Naive thymus-derived CD4-positive, alpha-beta T cell (primary cell): ENCODE data around the gene CARD9. TPM values are rescaled to one million over a fixed set of nuclear protein-coding genes. Genes with fewer than 3 reads are reported as not detected.

Experiments used
- ATAC-seq: fragments of 150-1000 bp; cut with Tn5 transposase; 2 replicates; pipeline ENCODE4 v1.10.0; 2021; ENCODE audit warnings: mild to moderate bottlenecking, moderate library complexity
- CTCF ChIA-PET: fragments of 350-600 bp; sonication (Branson Sonifier 250); formaldehyde crosslinking; loops from one replicate; lab custom pipeline; 2021; ENCODE audit warnings: antibody characterized with exemption; lab: Charles Lee
- POLR2A ChIA-PET: fragments of 350-600 bp; sonication (Branson Sonifier 250); formaldehyde crosslinking; loops from one replicate; lab custom pipeline; 2021; ENCODE audit warnings: antibody characterized with exemption, inconsistent platforms; lab: Charles Lee
- DNase-seq, 9 donors: peaks; one replicate each; pipeline versions ENCODE4 v3.0.0 to v3.0.0-alpha.2; 2020 to 2022; ENCODE audit warnings: mixed read lengths in 1 of 9
- H3K27ac ChIP-seq: one replicate; pipeline ENCODE4 v1.7.0; 2013; ENCODE audit warnings: mild to moderate bottlenecking, low read depth, low read length, moderate library complexity
- H3K27me3 ChIP-seq, 2 donors: one replicate each; pipeline ENCODE4 v1.7.0; 2013; ENCODE audit warnings: low read length in 2 of 2, mild to moderate bottlenecking in 2 of 2, moderate library complexity in 2 of 2; ENCODE audit not compliant: control insufficient read depth in 2 of 2, insufficient read depth in 2 of 2
- H3K36me3 ChIP-seq, 3 experiments: 1 replicate in 2 of 3; 2 replicates in 1 of 3; pipeline ENCODE4 v1.7.0; 2013; ENCODE audit warnings: low read length in 3 of 3, mild to moderate bottlenecking in 3 of 3, moderate library complexity in 1 of 3; ENCODE audit not compliant: insufficient read depth in 3 of 3, control insufficient read depth in 2 of 3
- H3K4me1 ChIP-seq, 2 donors: one replicate each; pipeline ENCODE4 v1.7.0; 2013; ENCODE audit warnings: low read length in 2 of 2, mild to moderate bottlenecking in 2 of 2, moderate library complexity in 1 of 2; ENCODE audit not compliant: control insufficient read depth in 2 of 2, insufficient read depth in 2 of 2
- H3K4me3 ChIP-seq: 2 replicates; pipeline ENCODE4 v1.7.0; 2013; ENCODE audit warnings: mild to moderate bottlenecking, low read length
- H3K9me3 ChIP-seq, 3 experiments: 1 replicate in 2 of 3; 2 replicates in 1 of 3; pipeline ENCODE4 v1.7.0; 2013; ENCODE audit warnings: low read length in 3 of 3; ENCODE audit not compliant: control insufficient read depth in 2 of 3
- H3K27ac Mint-ChIP-seq, 9 donors: one replicate each; pipeline ENCODE4 v1.8.0; 2020 to 2022; ENCODE audit warnings: mixed read lengths in 9 of 9, mild to moderate bottlenecking in 8 of 9, moderate library complexity in 5 of 9, inconsistent platforms in 2 of 9
- H3K27me3 Mint-ChIP-seq, 5 donors: one replicate each; pipeline ENCODE4 v1.8.0; 2021 to 2022; ENCODE audit warnings: mixed read lengths in 5 of 5, mild to moderate bottlenecking in 1 of 5
- H3K36me3 Mint-ChIP-seq, 5 donors: one replicate each; pipeline ENCODE4 v1.8.0; 2020 to 2022; ENCODE audit warnings: mixed read lengths in 5 of 5, mild to moderate bottlenecking in 3 of 5, inconsistent platforms in 1 of 5
- H3K4me1 Mint-ChIP-seq, 7 donors: one replicate each; pipeline ENCODE4 v1.8.0; 2020 to 2022; ENCODE audit warnings: mixed read lengths in 7 of 7, mild to moderate bottlenecking in 3 of 7, inconsistent platforms in 1 of 7
- H3K4me3 Mint-ChIP-seq, 10 donors: one replicate each; pipeline ENCODE4 v1.8.0; 2020 to 2022; ENCODE audit warnings: mild to moderate bottlenecking in 10 of 10, mixed read lengths in 10 of 10, moderate library complexity in 6 of 10, inconsistent platforms in 2 of 10
- H3K9me3 Mint-ChIP-seq, 11 donors: one replicate each; pipeline ENCODE4 v1.8.0; 2020 to 2022; ENCODE audit warnings: mixed read lengths in 11 of 11, mild to moderate bottlenecking in 4 of 11, inconsistent platforms in 1 of 11, moderate library complexity in 1 of 11
- intact Hi-C, 2 donors: fragments of 100-400 bp; cut with micrococcal nuclease; formaldehyde crosslinking; loops; one replicate each; pipeline ENCODE4 v1.15.1; 2023
- polyA plus RNA-seq, 2 donors: library from polyadenylated mRNA; unstranded; fragments of 300-500 nt; fragmentation: Illumina TruSeq; gene quantifications; one replicate each; pipeline ENCODE4 v1.2.3, GENCODE V29; 2021
- total RNA-seq, 6 experiments: library from RNA in 5 of 6; stranded (reverse) in 5 of 6; gene quantifications; 1 replicate in 5 of 6; 2 replicates in 1 of 6; pipeline ENCODE4 v1.2.3 and lab custom pipeline; 2021 to 2026

Gene CARD9
- total and polyA plus RNA-seq, 7 experiments from 2014 or later: 0.10 to 19.9 (median 1.1) TPM

DNA sequence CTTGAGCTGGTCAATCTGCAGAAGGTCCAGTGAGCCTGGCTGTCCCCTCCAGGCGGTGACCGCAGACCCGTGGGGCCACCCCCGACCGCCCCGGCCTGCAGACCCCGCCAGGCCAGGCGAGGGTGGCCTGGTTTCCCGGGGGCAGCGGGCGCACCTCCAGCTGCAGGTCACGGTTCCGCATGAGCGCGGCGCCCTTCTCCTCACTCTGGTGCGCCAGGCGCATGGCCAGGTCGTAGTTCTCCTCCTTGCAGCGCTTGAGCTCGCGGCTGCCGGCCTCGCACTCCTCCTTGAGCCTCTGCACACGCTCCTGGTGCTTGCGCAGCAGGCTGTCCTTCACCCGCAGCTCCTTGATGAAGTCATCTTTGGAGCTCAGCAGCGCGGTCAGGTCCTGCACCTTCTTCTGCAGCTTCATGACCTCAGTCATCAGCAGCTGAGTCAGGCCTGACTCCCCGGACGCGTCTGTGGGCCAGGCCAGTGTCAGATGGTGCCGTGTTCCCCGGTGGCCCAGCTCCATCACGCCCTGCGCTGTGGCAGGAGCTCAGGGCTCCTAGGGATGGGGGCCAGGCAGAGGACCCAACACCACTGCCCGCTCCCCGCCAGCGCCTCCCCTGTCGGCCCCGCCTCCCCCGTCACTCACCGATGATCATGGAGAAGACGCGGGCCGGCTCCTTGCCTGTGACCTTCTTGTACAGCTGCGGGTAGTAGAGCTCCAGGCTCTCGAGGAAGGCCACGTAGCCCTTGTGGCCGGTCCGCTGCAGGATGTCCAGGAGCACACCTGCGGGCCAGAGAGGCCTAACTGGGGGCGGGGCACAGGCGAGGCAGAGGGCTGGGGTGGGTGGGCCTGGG lies 2.6 kb downstream of the CARD9 start:
- H3K9me3 ChIP-seq: no peaks in the 10 kb centered on the region
- DNase-seq (no peak), ATAC-seq (no peak)
- Mint-ChIP-seq H3K4me1 (peaks cover 0 to under 1% (median 0%) of the 10 kb centered on the region in 7 donors), H3K9me3 (no peaks in the 10 kb centered on the region), H3K4me3 (no peak overlapping the region), H3K27me3 (no peaks in the 10 kb centered on the region), H3K27ac (no peak overlapping the region), H3K36me3 (no peaks in the 10 kb centered on the region)
- intact Hi-C loops: no loop called here
- no peaks in the 10 kb centered on the region for H3K4me1 ChIP-seq
- no peaks in the 10 kb centered on the region for H3K36me3 ChIP-seq
- CTCF ChIA-PET: interaction anchor here (0.7 kb wide), 1 partner anchor 11 kb away, joined by 3 read pairs; no protein-coding TSS in a partner anchor
- POLR2A ChIA-PET: no interaction called here
- no peak overlapping the region for H3K27ac ChIP-seq
- no peak overlapping the region for H3K4me3 ChIP-seq
- no peaks in the 10 kb centered on the region for H3K27me3 ChIP-seq

DNA sequence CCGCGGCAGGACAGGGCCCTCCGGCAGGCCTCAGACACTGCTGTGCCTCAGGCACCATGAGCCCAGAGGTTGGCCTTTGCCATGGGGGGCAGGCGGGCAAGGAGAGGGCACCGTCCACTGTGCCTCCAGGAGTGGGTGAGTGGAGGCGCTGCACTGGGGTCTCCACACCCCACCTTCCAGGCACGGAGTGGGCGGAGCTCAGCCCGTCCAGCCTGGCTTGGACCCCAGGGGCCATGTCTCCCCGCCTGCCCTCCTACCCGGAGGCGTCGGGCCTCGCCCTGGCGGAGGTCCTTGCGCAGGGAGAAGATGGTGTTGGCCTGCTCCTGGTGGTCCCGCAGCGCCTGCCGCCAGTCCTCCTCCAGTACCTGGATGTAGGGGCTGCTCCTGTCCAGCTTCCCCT lies 3.4 kb downstream of the CARD9 start:
- H3K36me3 ChIP-seq: no peaks in the 10 kb centered on the region
- ATAC-seq (no peak), DNase-seq (no peak)
- H3K27ac Mint-ChIP-seq: no peak overlapping the region
- H3K9me3 Mint-ChIP-seq: no peaks in the 10 kb centered on the region
- H3K9me3 ChIP-seq: no peaks in the 10 kb centered on the region
- H3K27me3 ChIP-seq: no peaks in the 10 kb centered on the region
- CTCF ChIA-PET: no interaction called here
- no peaks in the 10 kb centered on the region for H3K36me3 Mint-ChIP-seq
- POLR2A ChIA-PET: no interaction called here
- H3K27ac ChIP-seq: no peak overlapping the region
- no peak overlapping the region for H3K4me3 Mint-ChIP-seq
- intact Hi-C loops: no loop called here
- no peaks in the 10 kb centered on the region for H3K4me1 ChIP-seq
- H3K27me3 Mint-ChIP-seq: no peaks in the 10 kb centered on the region
- peaks cover 0 to 3% (median 0%) of the 10 kb centered on the region in 7 donors for H3K4me1 Mint-ChIP-seq
- H3K4me3 ChIP-seq: no peak overlapping the region

DNA sequence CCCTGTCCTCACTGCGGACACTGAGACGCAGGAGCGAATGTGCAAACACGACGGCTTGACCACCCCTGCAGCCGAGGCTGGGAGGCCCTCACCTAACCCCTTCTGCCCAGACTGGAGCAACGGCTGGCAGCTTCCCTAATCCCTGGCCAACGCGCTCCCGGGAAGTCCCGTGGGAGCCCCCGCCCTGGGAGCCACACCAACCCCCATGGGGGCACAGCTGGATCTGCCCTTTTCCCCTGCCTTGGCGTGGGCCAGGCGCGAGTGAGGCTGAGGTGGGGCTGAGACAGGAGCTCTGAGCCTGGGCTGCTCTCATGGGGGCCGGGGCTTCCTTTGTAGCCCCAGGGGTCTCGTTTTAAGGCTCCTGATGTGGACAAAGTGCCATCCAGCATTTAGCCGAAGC lies 5.3 kb downstream of the CARD9 start:
- peaks cover 0 to 3% (median 0%) of the 10 kb centered on the region in 7 donors for H3K4me1 Mint-ChIP-seq
- H3K9me3 Mint-ChIP-seq: no peaks in the 10 kb centered on the region
- CTCF ChIA-PET: no interaction called here

DNA sequence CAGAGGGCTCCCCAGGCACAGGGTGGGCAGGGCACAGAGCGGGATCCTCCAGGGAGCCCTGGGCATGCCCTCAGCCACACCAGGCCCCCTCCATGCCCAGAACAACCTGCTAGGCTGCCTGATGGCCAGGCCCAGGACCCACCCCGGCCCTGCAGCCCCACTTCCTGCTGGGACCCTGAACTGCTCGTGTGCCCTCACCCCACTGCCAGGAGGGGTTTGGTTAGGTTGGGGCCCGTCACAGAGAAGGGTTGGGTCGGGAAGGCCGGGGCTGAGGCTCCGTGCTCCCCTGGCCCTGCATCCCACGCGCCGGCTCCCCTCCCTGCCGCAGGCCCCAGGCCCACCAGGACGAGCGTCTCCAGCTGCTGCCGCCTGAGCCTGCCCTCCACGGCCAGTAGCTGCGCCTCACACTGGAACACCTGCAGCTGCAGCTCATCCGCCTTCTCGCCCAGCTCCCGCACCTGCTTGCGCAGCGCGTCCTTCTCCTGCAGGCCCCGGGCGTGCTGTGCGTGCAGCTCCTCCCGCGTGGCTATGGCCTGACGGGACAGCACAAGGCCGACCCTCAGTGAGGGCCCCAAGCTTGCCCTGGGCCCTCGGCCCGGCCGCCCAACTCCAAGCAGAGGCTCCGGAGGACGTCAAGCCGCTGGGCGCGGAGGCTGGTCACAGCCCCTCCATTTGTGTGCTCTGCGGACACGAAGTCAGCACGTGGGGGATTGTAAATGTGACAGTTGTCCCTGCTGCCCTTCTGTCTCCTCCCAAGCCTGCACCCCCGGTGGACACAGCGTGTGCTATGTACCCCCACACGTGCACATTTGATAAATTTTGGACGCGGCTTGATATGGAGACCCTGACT lies 5.9 kb downstream of the CARD9 start:
- ChIA-PET CTCF (no interaction called here), POLR2A (no interaction called here)
- Histone ChIP-seq H3K27me3 (no peaks in the 10 kb centered on the region), H3K9me3 (no peaks in the 10 kb centered on the region), H3K4me1 (peaks cover 0 to 5% of the 10 kb centered on the region in 2 donors), H3K4me3 (no peak overlapping the region), H3K36me3 (no peaks in the 10 kb centered on the region), H3K27ac (no peak overlapping the region)
- ATAC-seq (no peak), DNase-seq (no peak)
- intact Hi-C loops: no loop called here
- Mint-ChIP-seq H3K27me3 (no peaks in the 10 kb centered on the region), H3K27ac (no peak overlapping the region), H3K36me3 (no peaks in the 10 kb centered on the region), H3K4me3 (no peak overlapping the region), H3K9me3 (no peaks in the 10 kb centered on the region), H3K4me1 (peaks cover 0 to 5% (median 0%) of the 10 kb centered on the region in 7 donors)

More for the DNA sequence above, 5.3 kb downstream of the CARD9 start:
- H3K27ac ChIP-seq: no peak overlapping the region
- no peak for DNase-seq
- no peak overlapping the region for H3K4me3 Mint-ChIP-seq
- no peak for ATAC-seq
- H3K9me3 ChIP-seq: no peaks in the 10 kb centered on the region
- no peak overlapping the region for H3K4me3 ChIP-seq
- no peaks in the 10 kb centered on the region for H3K36me3 ChIP-seq
- no peak overlapping the region for H3K27ac Mint-ChIP-seq
- POLR2A ChIA-PET: no interaction called here
- no peaks in the 10 kb centered on the region for H3K36me3 Mint-ChIP-seq
- H3K4me1 ChIP-seq: peaks cover 0 to 5% of the 10 kb centered on the region in 2 donors
- no peaks in the 10 kb centered on the region for H3K27me3 ChIP-seq
- no peaks in the 10 kb centered on the region for H3K27me3 Mint-ChIP-seq
- intact Hi-C loops: no loop called here

DNA sequence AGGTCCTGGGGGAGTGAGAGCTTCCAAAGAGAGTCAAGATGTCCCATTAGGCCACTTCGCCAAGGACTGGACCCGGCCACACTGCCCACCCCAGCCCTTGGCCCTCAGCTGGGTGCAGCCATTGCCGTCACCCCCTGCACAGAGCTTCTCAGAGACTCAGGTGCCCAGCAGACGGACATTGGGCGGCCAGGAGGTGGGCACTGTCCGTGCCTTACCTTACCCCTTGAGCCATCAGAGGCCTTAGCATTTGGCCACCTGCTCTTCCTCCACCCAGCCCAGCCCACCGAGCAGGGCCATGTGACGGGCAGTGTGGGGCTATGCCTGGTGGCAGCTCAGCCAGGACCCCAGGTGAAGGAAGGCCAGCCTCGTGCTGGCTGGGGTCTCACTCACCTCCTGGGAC lies 6.6 kb downstream of the CARD9 start:
- peaks cover 0 to 6% (median 0%) of the 10 kb centered on the region in 7 donors for H3K4me1 Mint-ChIP-seq
- H3K36me3 Mint-ChIP-seq: no peaks in the 10 kb centered on the region
- Histone ChIP-seq H3K4me3 (no peak overlapping the region), H3K36me3 (no peaks in the 10 kb centered on the region), H3K9me3 (no peaks in the 10 kb centered on the region), H3K27ac (no peak overlapping the region), H3K4me1 (peaks cover 0 to 5% of the 10 kb centered on the region in 2 donors), H3K27me3 (no peaks in the 10 kb centered on the region)
- intact Hi-C loops: no loop called here
- H3K27me3 Mint-ChIP-seq: no peaks in the 10 kb centered on the region
- DNase-seq: no peak
- no peak for ATAC-seq
- H3K27ac Mint-ChIP-seq: no peak overlapping the region
- ChIA-PET CTCF (no interaction called here), POLR2A (no interaction called here)
- no peak overlapping the region for H3K4me3 Mint-ChIP-seq
- H3K9me3 Mint-ChIP-seq: no peaks in the 10 kb centered on the region

DNA sequence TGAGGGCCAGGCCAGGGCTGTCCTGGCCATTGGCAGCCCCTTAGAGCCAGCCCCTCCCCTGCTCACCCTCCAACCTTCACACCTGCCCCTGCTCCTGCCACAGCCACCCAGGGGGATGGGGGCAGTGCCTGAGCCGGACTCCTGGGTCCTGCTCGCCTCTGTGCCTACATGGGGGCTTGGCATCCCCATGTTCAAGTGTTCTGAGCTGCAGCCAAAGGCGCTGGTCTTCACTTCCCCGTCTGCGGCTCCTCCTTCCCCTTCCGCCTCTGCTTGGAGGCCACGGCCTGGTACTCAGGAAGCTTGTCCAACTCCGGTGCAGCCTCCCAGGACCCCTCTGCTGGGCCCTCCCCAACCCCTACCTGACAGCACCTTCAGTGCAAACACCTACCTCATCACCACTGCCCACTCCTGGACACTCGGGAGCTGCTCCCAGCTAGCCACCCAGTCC lies 7.7 kb downstream of the CARD9 start:
- peak overlapping the region in 4 of 10 donors; percentile 4 to 52 (median 38) for H3K4me3 Mint-ChIP-seq
- ChIA-PET CTCF (no interaction called here), POLR2A (no interaction called here)

More for the DNA sequence above, 7.7 kb downstream of the CARD9 start:
- H3K27ac ChIP-seq: no peak overlapping the region
- ATAC-seq (no peak), DNase-seq (no peak)
- H3K4me1 ChIP-seq: peaks cover 0 to 5% of the 10 kb centered on the region in 2 donors
- Mint-ChIP-seq H3K27ac (no peak overlapping the region), H3K9me3 (no peaks in the 10 kb centered on the region), H3K36me3 (no peaks in the 10 kb centered on the region), H3K27me3 (no peaks in the 10 kb centered on the region), H3K4me1 (peaks cover 0 to 6% (median 0%) of the 10 kb centered on the region in 7 donors)
- intact Hi-C loops: no loop called here
- H3K9me3 ChIP-seq: no peaks in the 10 kb centered on the region
- H3K4me3 ChIP-seq: no peak overlapping the region
- H3K36me3 ChIP-seq: peaks cover 0 to 6% (median 0%) of the 10 kb centered on the region in 3 experiments
- H3K27me3 ChIP-seq: no peaks in the 10 kb centered on the region
